ENCODE data around the gene ICAM3.

DNA sequence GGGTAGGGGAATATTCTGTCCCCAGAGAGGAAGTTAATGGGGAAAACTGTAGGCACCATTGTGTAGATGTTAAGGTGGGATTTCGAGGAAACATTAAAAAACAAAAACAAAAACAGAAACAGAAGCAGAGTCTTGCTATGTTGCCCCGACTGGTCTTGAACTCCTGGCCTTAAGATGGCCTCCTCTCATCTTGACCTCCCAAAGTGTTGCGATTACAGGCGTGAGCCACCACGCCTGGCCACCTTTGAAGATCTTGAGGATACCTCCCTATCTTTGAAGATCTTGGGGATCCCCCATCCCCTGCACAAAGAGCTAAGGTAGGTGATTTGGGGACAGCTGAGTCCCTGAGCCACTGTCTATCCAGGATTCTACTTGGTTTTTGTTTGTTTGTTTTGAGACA is 553 bp upstream of the ICAM3 start:
- TF ChIP-seq POLR2AphosphoS2 (IDR thresholded peaks at IDR 0.05; ENCODE audit: low read depth, low read length) (no peak), MXI1 (IDR thresholded peaks at IDR 0.05; ENCODE audit: low read depth, low read length) (no peak), YBX1 (IDR thresholded peaks at IDR 0.05) (no peak), RAD21 (IDR thresholded peaks at IDR 0.05; ENCODE audit: insufficient read depth, low read depth, low read length) (no peak), NFIC (IDR thresholded peaks at IDR 0.05; ENCODE audit: low read depth, low read length) (no peak), SMC3 (IDR thresholded peaks at IDR 0.05; ENCODE audit: borderline replicate concordance, low read length) (no peak), CHD4 (IDR thresholded peaks at IDR 0.05) (no peak), EZH2 (IDR thresholded peaks at IDR 0.05; ENCODE audit: borderline replicate concordance, control insufficient read depth, low read depth, low read length) (no peak), SP1 (IDR thresholded peaks at IDR 0.05; ENCODE audit: low read depth, low read length) (no peak), POLR2A (IDR thresholded peaks at IDR 0.05; ENCODE audit: low read depth, low read length) (no peak)
- TF ChIP-seq, protein P1, sequence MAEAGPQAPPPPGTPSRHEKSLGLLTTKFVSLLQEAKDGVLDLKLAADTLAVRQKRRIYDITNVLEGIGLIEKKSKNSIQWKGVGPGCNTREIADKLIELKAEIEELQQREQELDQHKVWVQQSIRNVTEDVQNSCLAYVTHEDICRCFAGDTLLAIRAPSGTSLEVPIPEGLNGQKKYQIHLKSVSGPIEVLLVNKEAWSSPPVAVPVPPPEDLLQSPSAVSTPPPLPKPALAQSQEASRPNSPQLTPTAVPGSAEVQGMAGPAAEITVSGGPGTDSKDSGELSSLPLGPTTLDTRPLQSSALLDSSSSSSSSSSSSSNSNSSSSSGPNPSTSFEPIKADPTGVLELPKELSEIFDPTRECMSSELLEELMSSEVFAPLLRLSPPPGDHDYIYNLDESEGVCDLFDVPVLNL (IDR thresholded peaks at IDR 0.05; ENCODE audit: low read depth, low read length) = no peak
- TF ChIP-seq, protein P2, sequence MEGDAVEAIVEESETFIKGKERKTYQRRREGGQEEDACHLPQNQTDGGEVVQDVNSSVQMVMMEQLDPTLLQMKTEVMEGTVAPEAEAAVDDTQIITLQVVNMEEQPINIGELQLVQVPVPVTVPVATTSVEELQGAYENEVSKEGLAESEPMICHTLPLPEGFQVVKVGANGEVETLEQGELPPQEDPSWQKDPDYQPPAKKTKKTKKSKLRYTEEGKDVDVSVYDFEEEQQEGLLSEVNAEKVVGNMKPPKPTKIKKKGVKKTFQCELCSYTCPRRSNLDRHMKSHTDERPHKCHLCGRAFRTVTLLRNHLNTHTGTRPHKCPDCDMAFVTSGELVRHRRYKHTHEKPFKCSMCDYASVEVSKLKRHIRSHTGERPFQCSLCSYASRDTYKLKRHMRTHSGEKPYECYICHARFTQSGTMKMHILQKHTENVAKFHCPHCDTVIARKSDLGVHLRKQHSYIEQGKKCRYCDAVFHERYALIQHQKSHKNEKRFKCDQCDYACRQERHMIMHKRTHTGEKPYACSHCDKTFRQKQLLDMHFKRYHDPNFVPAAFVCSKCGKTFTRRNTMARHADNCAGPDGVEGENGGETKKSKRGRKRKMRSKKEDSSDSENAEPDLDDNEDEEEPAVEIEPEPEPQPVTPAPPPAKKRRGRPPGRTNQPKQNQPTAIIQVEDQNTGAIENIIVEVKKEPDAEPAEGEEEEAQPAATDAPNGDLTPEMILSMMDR (IDR thresholded peaks at IDR 0.05 in 2 of 3, conservative IDR thresholded peaks at IDR 0.05 in 1 of 3; ENCODE audit: control insufficient read depth in 2 of 3, extremely low read depth in 1 of 3, insufficient read depth in 1 of 3, low read depth in 3 of 3, low read length in 3 of 3) = no peak
